GM23338 (cell line): Measurements from ENCODE around the gene RAB30.

Experiments used
- EZH2 ChIP-seq: fragments of 200-600 bp; sonication (generic); IDR thresholded peaks from one replicate; pipeline ENCODE4 v1.8.0; 2017; ENCODE audit warnings: antibody characterized with exemption, mild to moderate bottlenecking, low read depth; ENCODE audit not compliant: unreplicated experiment
- JUNB ChIP-seq: IDR thresholded peaks from one replicate; pipeline ENCODE4 v1.6.1; 2016; ENCODE audit warnings: antibody characterized with exemption; ENCODE audit not compliant: unreplicated experiment
- POLR2AphosphoS5 ChIP-seq: IDR thresholded peaks from 2 replicates; pipeline ENCODE4 v1.6.1; 2016; ENCODE audit warnings: antibody characterized with exemption, low read depth
- ZNF114 ChIP-seq: fragments of 250-450 bp; sonication (Bioruptor Pico); IDR thresholded peaks from 2 replicates; pipeline ENCODE4 v1.5.0; 2020; ENCODE audit warnings: mild to moderate bottlenecking, moderate library complexity
- TF ChIP-seq, protein P1 (sequence below), 2 experiments: fragments of 200-600 bp in 1 of 2; sonication (generic) in 1 of 2; conservative IDR thresholded peaks; 2 replicates each; pipeline versions ENCODE4 v1.5.1 to v1.6.1; 2016 to 2017; ENCODE audit warnings: antibody characterized with exemption in 2 of 2, low read depth in 2 of 2, mild to moderate bottlenecking in 2 of 2, moderate library complexity in 1 of 2
- TF ChIP-seq, protein P2 (sequence below): IDR thresholded peaks from one replicate; pipeline ENCODE4 v1.6.1; 2018; ENCODE audit warnings: antibody characterized with exemption; ENCODE audit not compliant: unreplicated experiment

DNA sequence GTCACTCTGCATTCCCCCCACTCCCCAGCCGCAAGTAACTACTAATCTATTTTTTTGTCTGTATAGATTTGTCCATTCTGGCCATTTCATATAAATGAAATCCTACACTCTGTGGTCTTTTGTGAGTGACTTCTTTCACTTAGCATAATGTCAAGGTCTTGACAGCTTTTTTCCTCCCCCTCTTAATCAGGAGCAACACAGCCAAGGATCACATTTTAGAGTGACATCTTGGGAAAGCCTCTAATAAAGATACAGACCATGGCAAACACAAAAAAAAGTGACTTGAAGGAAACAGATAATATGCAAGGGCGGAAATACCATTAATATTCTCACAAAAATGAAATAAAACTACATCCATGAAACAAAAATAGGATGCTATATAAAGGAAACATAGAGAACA is 43.9 kb downstream of the RAB30 start:
- no peak for TF ChIP-seq ZNF114
- TF ChIP-seq POLR2AphosphoS5: no peak
- TF ChIP-seq, protein P1, sequence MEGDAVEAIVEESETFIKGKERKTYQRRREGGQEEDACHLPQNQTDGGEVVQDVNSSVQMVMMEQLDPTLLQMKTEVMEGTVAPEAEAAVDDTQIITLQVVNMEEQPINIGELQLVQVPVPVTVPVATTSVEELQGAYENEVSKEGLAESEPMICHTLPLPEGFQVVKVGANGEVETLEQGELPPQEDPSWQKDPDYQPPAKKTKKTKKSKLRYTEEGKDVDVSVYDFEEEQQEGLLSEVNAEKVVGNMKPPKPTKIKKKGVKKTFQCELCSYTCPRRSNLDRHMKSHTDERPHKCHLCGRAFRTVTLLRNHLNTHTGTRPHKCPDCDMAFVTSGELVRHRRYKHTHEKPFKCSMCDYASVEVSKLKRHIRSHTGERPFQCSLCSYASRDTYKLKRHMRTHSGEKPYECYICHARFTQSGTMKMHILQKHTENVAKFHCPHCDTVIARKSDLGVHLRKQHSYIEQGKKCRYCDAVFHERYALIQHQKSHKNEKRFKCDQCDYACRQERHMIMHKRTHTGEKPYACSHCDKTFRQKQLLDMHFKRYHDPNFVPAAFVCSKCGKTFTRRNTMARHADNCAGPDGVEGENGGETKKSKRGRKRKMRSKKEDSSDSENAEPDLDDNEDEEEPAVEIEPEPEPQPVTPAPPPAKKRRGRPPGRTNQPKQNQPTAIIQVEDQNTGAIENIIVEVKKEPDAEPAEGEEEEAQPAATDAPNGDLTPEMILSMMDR (conservative IDR thresholded peaks at IDR 0.05; ENCODE audit: low read depth in 2 of 2): no peak
- TF ChIP-seq EZH2: no peak
- TF ChIP-seq, protein P2, sequence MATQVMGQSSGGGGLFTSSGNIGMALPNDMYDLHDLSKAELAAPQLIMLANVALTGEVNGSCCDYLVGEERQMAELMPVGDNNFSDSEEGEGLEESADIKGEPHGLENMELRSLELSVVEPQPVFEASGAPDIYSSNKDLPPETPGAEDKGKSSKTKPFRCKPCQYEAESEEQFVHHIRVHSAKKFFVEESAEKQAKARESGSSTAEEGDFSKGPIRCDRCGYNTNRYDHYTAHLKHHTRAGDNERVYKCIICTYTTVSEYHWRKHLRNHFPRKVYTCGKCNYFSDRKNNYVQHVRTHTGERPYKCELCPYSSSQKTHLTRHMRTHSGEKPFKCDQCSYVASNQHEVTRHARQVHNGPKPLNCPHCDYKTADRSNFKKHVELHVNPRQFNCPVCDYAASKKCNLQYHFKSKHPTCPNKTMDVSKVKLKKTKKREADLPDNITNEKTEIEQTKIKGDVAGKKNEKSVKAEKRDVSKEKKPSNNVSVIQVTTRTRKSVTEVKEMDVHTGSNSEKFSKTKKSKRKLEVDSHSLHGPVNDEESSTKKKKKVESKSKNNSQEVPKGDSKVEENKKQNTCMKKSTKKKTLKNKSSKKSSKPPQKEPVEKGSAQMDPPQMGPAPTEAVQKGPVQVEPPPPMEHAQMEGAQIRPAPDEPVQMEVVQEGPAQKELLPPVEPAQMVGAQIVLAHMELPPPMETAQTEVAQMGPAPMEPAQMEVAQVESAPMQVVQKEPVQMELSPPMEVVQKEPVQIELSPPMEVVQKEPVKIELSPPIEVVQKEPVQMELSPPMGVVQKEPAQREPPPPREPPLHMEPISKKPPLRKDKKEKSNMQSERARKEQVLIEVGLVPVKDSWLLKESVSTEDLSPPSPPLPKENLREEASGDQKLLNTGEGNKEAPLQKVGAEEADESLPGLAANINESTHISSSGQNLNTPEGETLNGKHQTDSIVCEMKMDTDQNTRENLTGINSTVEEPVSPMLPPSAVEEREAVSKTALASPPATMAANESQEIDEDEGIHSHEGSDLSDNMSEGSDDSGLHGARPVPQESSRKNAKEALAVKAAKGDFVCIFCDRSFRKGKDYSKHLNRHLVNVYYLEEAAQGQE: no peak
- no peak for TF ChIP-seq JUNB
